IMR-90 (cell line): ENCODE results near the gene ADCY1.

ENCODE experiments used
- CEBPB ChIP-seq: IDR thresholded peaks from 2 replicates; pipeline ENCODE4 v1.6.1; 2012; ENCODE audit warnings: low read depth, low read length, improper control_type of control experiment
- CHD1 ChIP-seq: IDR thresholded peaks from 2 replicates; pipeline ENCODE4 v1.6.1; 2012; ENCODE audit warnings: low read depth, low read length, improper control_type of control experiment
- MAZ ChIP-seq: IDR thresholded peaks from 2 replicates; pipeline ENCODE4 v1.6.1; 2012; ENCODE audit warnings: low read depth, mild to moderate bottlenecking, low read length, improper control_type of control experiment, moderate library complexity, borderline replicate concordance
- MXI1 ChIP-seq: IDR thresholded peaks from 2 replicates; pipeline ENCODE4 v1.6.1; 2012; ENCODE audit warnings: low read depth, mild to moderate bottlenecking, low read length, moderate library complexity, borderline replicate concordance
- POLR2A ChIP-seq: IDR thresholded peaks from 2 replicates; pipeline ENCODE4 v1.6.1; 2012; ENCODE audit warnings: mild to moderate bottlenecking, low read depth, low read length
- RAD21 ChIP-seq: IDR thresholded peaks from 2 replicates; pipeline ENCODE4 v1.6.1; 2012; ENCODE audit warnings: low read length, improper control_type of control experiment
- TF ChIP-seq, protein P1 (sequence below): conservative IDR thresholded peaks from 2 replicates; pipeline ENCODE4 v1.5.1; 2012; ENCODE audit warnings: mild to moderate bottlenecking, low read depth, low read length, improper control_type of control experiment
- TF ChIP-seq, protein P2 (sequence below): fragments of 150-350 bp; IDR thresholded peaks from 2 replicates; pipeline ENCODE4 v1.6.1; 2017; ENCODE audit warnings: mild to moderate bottlenecking, antibody characterized with exemption, low read length, low read depth
- TF ChIP-seq, protein P3 (sequence below): fragments of 150-350 bp; IDR thresholded peaks from 2 replicates; pipeline ENCODE4 v1.6.1; 2016; ENCODE audit warnings: low read depth, mild to moderate bottlenecking, low read length, moderate library complexity, borderline replicate concordance

GRCh38 chr7:45583296-45583695 lies 9.1 kb downstream of the ADCY1 start:
- TF ChIP-seq, protein P1, sequence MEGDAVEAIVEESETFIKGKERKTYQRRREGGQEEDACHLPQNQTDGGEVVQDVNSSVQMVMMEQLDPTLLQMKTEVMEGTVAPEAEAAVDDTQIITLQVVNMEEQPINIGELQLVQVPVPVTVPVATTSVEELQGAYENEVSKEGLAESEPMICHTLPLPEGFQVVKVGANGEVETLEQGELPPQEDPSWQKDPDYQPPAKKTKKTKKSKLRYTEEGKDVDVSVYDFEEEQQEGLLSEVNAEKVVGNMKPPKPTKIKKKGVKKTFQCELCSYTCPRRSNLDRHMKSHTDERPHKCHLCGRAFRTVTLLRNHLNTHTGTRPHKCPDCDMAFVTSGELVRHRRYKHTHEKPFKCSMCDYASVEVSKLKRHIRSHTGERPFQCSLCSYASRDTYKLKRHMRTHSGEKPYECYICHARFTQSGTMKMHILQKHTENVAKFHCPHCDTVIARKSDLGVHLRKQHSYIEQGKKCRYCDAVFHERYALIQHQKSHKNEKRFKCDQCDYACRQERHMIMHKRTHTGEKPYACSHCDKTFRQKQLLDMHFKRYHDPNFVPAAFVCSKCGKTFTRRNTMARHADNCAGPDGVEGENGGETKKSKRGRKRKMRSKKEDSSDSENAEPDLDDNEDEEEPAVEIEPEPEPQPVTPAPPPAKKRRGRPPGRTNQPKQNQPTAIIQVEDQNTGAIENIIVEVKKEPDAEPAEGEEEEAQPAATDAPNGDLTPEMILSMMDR, result no peak
- TF ChIP-seq CHD1 (no peak), MAZ (no peak), RAD21 (no peak), CEBPB (no peak), POLR2A (no peak), MXI1 (no peak)
- TF ChIP-seq, protein P2, sequence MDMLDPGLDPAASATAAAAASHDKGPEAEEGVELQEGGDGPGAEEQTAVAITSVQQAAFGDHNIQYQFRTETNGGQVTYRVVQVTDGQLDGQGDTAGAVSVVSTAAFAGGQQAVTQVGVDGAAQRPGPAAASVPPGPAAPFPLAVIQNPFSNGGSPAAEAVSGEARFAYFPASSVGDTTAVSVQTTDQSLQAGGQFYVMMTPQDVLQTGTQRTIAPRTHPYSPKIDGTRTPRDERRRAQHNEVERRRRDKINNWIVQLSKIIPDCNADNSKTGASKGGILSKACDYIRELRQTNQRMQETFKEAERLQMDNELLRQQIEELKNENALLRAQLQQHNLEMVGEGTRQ, result no peak
- TF ChIP-seq, protein P3, sequence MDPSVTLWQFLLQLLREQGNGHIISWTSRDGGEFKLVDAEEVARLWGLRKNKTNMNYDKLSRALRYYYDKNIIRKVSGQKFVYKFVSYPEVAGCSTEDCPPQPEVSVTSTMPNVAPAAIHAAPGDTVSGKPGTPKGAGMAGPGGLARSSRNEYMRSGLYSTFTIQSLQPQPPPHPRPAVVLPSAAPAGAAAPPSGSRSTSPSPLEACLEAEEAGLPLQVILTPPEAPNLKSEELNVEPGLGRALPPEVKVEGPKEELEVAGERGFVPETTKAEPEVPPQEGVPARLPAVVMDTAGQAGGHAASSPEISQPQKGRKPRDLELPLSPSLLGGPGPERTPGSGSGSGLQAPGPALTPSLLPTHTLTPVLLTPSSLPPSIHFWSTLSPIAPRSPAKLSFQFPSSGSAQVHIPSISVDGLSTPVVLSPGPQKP, result no peak
